Gastrocnemius medialis (tissue), 4 donors: ENCODE data around the gene CHAC1.

ENCODE experiments used
- POLR2A ChIP-seq, 2 donors: fragments of 450-650 bp; IDR thresholded peaks; one replicate each; pipeline ENCODE4 v1.6.1; 2017; ENCODE audit warnings: antibody characterized with exemption in 2 of 2, mild to moderate bottlenecking in 2 of 2, moderate library complexity in 2 of 2
- TF ChIP-seq, protein P1 (sequence below), 5 experiments: fragments of 450-650 bp in 3 of 5; fragments of 200-600 bp in 2 of 5; sonication (generic) in 2 of 5; IDR thresholded peaks in 4 of 5; conservative IDR thresholded peaks in 1 of 5; 1 replicate in 4 of 5; 2 replicates in 1 of 5; pipeline ENCODE4 v1.5.1; 2016 to 2019; ENCODE audit warnings: antibody characterized with exemption in 5 of 5, mild to moderate bottlenecking in 3 of 5, moderate library complexity in 3 of 5

DNA sequence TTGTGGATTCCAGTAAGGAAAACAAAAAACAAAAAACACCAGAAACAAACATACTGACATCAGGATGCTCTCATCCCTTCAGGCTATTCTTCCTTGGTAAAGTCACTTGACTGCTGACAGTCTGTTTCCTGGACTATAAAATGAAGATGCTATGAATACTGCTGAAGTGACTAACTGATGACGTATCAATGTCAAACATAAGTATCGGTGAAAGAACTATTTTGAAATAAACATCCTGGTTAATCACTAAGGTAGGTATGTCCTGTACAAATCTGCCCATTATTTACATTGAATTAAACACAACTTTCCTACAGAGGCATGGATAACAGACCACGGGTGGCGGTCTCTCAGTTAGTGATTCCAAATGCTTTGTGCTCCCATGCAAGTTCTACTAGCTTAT, 45.9 kb downstream of the CHAC1 start:
- TF ChIP-seq, protein P1, sequence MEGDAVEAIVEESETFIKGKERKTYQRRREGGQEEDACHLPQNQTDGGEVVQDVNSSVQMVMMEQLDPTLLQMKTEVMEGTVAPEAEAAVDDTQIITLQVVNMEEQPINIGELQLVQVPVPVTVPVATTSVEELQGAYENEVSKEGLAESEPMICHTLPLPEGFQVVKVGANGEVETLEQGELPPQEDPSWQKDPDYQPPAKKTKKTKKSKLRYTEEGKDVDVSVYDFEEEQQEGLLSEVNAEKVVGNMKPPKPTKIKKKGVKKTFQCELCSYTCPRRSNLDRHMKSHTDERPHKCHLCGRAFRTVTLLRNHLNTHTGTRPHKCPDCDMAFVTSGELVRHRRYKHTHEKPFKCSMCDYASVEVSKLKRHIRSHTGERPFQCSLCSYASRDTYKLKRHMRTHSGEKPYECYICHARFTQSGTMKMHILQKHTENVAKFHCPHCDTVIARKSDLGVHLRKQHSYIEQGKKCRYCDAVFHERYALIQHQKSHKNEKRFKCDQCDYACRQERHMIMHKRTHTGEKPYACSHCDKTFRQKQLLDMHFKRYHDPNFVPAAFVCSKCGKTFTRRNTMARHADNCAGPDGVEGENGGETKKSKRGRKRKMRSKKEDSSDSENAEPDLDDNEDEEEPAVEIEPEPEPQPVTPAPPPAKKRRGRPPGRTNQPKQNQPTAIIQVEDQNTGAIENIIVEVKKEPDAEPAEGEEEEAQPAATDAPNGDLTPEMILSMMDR (IDR thresholded peaks at IDR 0.05 in 4 of 5, conservative IDR thresholded peaks at IDR 0.05 in 1 of 5) = no peak
- TF ChIP-seq POLR2A (IDR thresholded peaks at IDR 0.05) = no peak
